ENCODE results near the gene NFKBIB.

GRCh38 chr19:38862321-38863059 is 37.3 kb upstream of the NFKBIB start:
- TF ChIP-seq CTCF (IDR thresholded peaks at IDR 0.05; ENCODE audit: low read length) = no peak
- no peak for TF ChIP-seq EZH2phosphoT487 (IDR thresholded peaks at IDR 0.05; ENCODE audit: low read length)
